Measurements from ENCODE around the gene IP6K2.

The IP6K2 gene

GRCh38 chr3:48644898-48645760 lies 71.9 kb downstream of the IP6K2 start:
- no peak for DNase-seq (ENCODE audit: extremely low read depth in 1 of 2, low read depth in 1 of 2)

- no peak for DNase-seq (ENCODE audit: extremely low read depth in 1 of 2, low read depth in 1 of 2)
Observed at GRCh38 chr3:48642605-48643004, 74.4 kb downstream of the IP6K2 start.

- DNase-seq (ENCODE audit: extremely low read depth in 1 of 2, low read depth in 1 of 2): no peak
Observed at GRCh38 chr3:48641396-48641795, 75.6 kb downstream of the IP6K2 start.

- no peak for DNase-seq (ENCODE audit: extremely low read depth in 1 of 2, low read depth in 1 of 2)
Observed at GRCh38 chr3:48639944-48640606, 76.9 kb downstream of the IP6K2 start.
